Measurements from ENCODE around the gene SLC1A5. TPM values are rescaled to one million over a fixed set of nuclear protein-coding genes. Genes with fewer than 3 reads are reported as not detected.
"Not testable (repeated sequence)": the region's sequence is repeated elsewhere in the genome, so short reads cannot be mapped to it uniquely, and the experiment has no call there.

SLC1A5 gene
- total RNA-seq, 1 experiment from 2014 or later: 104 TPM

DNA sequence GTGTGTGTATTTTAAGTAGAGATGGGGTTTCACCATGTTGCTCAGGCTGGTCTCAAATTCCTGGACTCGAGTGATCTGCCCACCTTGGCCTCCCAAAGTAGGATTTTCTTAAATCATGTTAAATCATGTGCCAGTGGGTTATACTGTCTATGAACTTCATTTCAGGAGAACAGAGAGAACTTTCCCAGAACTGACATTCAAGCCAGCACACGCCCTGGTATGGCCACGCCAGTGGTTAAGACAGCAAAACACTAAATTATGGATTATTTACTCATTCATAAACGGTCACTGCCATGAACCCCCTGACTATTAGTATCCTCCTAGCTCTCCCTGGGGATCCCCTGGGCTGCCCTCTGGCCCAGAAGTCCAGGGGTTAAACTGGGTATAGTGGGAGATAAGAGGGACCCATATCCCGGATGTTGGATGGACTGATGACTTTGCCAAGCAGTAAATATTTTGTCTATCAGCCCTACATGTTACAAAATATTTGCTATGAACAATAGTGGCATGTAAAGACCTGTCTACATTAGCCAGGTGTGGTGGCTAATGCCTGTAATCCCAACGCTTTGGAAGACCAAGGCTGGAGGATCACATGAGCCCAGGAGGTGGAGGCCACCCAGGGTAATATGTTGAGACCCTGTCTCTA, 26.0 kb downstream of the SLC1A5 start:
- no peaks in the 10 kb centered on the region for H3K4me1 ChIP-seq (ENCODE audit: control insufficient read depth, insufficient read depth, low read length)
- POLR2A ChIA-PET: interaction anchor here (0.7 kb wide), 1 partner anchor 22 kb away, joined by 12 read pairs; no protein-coding TSS in a partner anchor
- no peak overlapping the region for H3K4me3 ChIP-seq (ENCODE audit: low read depth in 2 of 2, low read length in 2 of 2)
- H3K27me3 ChIP-seq (ENCODE audit: control insufficient read depth, insufficient read depth, low read length): no peaks in the 10 kb centered on the region
- CTCF ChIA-PET: no interaction called here
- intact Hi-C loops (cut with micrococcal nuclease; ENCODE audit: unreplicated experiment): no loop called here
- no peak overlapping the region for H3K27ac ChIP-seq (ENCODE audit: low read length)
- ATAC-seq (no peak), DNase-seq (ENCODE audit: low read depth, low spot score) (no peak)
- H3K36me3 ChIP-seq (ENCODE audit: control insufficient read depth, insufficient read depth, low read length): no peaks in the 10 kb centered on the region
- no TSS peak for BruUV-seq (replicated peaks)
- in situ Hi-C loops (cut with HindIII; ENCODE audit: low pct_unique_long_range_greater_than_20kb, low sequenced_read_pairs): no loop called here
- TF ChIP-seq, protein P1, sequence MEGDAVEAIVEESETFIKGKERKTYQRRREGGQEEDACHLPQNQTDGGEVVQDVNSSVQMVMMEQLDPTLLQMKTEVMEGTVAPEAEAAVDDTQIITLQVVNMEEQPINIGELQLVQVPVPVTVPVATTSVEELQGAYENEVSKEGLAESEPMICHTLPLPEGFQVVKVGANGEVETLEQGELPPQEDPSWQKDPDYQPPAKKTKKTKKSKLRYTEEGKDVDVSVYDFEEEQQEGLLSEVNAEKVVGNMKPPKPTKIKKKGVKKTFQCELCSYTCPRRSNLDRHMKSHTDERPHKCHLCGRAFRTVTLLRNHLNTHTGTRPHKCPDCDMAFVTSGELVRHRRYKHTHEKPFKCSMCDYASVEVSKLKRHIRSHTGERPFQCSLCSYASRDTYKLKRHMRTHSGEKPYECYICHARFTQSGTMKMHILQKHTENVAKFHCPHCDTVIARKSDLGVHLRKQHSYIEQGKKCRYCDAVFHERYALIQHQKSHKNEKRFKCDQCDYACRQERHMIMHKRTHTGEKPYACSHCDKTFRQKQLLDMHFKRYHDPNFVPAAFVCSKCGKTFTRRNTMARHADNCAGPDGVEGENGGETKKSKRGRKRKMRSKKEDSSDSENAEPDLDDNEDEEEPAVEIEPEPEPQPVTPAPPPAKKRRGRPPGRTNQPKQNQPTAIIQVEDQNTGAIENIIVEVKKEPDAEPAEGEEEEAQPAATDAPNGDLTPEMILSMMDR (IDR thresholded peaks at IDR 0.05): no peak
- TF ChIP-seq SIN3A (IDR thresholded peaks at IDR 0.05; ENCODE audit: borderline replicate concordance, insufficient read depth, low read depth, low read length) (no peak), TCF7L2 (IDR thresholded peaks at IDR 0.05; ENCODE audit: low read depth, low read length) (no peak), POLR2AphosphoS5 (IDR thresholded peaks at IDR 0.05; ENCODE audit: low read depth, low read length) (no peak)
- TF ChIP-seq, protein P2, sequence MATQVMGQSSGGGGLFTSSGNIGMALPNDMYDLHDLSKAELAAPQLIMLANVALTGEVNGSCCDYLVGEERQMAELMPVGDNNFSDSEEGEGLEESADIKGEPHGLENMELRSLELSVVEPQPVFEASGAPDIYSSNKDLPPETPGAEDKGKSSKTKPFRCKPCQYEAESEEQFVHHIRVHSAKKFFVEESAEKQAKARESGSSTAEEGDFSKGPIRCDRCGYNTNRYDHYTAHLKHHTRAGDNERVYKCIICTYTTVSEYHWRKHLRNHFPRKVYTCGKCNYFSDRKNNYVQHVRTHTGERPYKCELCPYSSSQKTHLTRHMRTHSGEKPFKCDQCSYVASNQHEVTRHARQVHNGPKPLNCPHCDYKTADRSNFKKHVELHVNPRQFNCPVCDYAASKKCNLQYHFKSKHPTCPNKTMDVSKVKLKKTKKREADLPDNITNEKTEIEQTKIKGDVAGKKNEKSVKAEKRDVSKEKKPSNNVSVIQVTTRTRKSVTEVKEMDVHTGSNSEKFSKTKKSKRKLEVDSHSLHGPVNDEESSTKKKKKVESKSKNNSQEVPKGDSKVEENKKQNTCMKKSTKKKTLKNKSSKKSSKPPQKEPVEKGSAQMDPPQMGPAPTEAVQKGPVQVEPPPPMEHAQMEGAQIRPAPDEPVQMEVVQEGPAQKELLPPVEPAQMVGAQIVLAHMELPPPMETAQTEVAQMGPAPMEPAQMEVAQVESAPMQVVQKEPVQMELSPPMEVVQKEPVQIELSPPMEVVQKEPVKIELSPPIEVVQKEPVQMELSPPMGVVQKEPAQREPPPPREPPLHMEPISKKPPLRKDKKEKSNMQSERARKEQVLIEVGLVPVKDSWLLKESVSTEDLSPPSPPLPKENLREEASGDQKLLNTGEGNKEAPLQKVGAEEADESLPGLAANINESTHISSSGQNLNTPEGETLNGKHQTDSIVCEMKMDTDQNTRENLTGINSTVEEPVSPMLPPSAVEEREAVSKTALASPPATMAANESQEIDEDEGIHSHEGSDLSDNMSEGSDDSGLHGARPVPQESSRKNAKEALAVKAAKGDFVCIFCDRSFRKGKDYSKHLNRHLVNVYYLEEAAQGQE (IDR thresholded peaks at IDR 0.05; ENCODE audit: insufficient read depth in 1 of 2, low read depth in 2 of 2, low read length in 1 of 2): no peak
- no peaks in the 10 kb centered on the region for H3K9me3 ChIP-seq (ENCODE audit: control insufficient read depth, insufficient read depth, low read depth, low read length)

DNA sequence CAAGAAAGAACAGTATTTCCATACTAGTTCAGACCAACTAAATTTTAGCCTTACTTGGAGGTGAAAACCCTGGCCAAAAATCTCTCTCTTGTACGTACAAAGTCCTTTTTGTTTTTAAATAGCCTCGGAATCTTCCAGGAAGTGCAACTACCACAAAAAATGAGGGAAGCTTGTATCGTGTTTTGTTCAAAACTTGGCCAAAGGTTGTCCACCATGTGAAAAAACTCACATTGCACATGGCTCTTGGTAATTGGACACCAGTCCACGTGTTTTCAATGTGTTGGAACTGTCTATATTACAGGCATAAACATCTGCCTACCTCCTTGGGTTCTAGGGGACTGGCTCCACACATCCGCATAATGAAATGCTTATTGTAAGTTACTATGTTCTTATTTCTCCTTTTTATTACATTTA, 27.0 kb downstream of the SLC1A5 start:
- no peak for ATAC-seq
- in situ Hi-C loops (cut with HindIII; ENCODE audit: low pct_unique_long_range_greater_than_20kb, low sequenced_read_pairs): no loop called here
- BruUV-seq (replicated peaks): no TSS peak

DNA sequence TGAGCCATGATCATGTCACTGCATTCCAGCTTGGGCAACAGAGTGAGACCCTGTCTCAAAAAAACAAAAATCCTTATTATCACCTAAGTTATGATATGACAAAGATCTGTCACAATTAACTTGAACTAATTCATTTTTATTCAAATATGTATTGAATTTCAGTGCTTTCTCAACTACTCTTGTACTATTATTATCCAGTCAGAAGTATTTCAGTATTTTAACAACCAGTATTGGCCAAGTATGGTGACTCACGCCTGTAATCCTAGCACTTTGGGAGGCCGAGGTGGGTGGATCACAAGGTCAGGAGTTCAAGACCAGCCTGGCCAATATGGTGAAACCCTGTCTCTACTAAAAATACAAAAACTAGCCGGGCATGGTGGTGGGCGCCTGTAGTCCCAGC, 27.5 kb downstream of the SLC1A5 start:
- H3K4me1 ChIP-seq (ENCODE audit: control insufficient read depth, insufficient read depth, low read length); intact Hi-C loops (cut with micrococcal nuclease; ENCODE audit: unreplicated experiment); ATAC-seq; CTCF ChIA-PET; H3K36me3 ChIP-seq (ENCODE audit: control insufficient read depth, insufficient read depth, low read length); H3K27ac ChIP-seq (ENCODE audit: low read length); BruUV-seq (replicated peaks); H3K9me3 ChIP-seq (ENCODE audit: control insufficient read depth, insufficient read depth, low read depth, low read length); DNase-seq (ENCODE audit: low read depth, low spot score); H3K4me3 ChIP-seq (ENCODE audit: low read depth in 2 of 2, low read length in 2 of 2); in situ Hi-C loops (cut with HindIII; ENCODE audit: low pct_unique_long_range_greater_than_20kb, low sequenced_read_pairs); H3K27me3 ChIP-seq (ENCODE audit: control insufficient read depth, insufficient read depth, low read length): not testable (repeated sequence)
- POLR2A ChIA-PET: interaction anchor here (0.6 kb wide), 1 partner anchor 1725 kb away, joined by 3 read pairs; no protein-coding TSS in a partner anchor

More for the DNA sequence above, 27.0 kb downstream of the SLC1A5 start:
- ChIA-PET CTCF (no interaction called here), POLR2A (interaction anchor here (0.7 kb wide), 1 partner anchor 23 kb away, joined by 12 read pairs; no protein-coding TSS in a partner anchor)
- intact Hi-C loops (cut with micrococcal nuclease; ENCODE audit: unreplicated experiment): no loop called here
- Histone ChIP-seq H3K4me3 (ENCODE audit: low read depth in 2 of 2, low read length in 2 of 2) (no peak overlapping the region), H3K4me1 (ENCODE audit: control insufficient read depth, insufficient read depth, low read length) (no peaks in the 10 kb centered on the region), H3K36me3 (ENCODE audit: control insufficient read depth, insufficient read depth, low read length) (no peaks in the 10 kb centered on the region), H3K27me3 (ENCODE audit: control insufficient read depth, insufficient read depth, low read length) (no peaks in the 10 kb centered on the region), H3K9me3 (ENCODE audit: control insufficient read depth, insufficient read depth, low read depth, low read length) (no peaks in the 10 kb centered on the region), H3K27ac (ENCODE audit: low read length) (no peak overlapping the region)
- TF ChIP-seq, protein P1 (IDR thresholded peaks at IDR 0.05): no peak
- TF ChIP-seq TCF7L2 (IDR thresholded peaks at IDR 0.05; ENCODE audit: low read depth, low read length) (no peak), POLR2AphosphoS5 (IDR thresholded peaks at IDR 0.05; ENCODE audit: low read depth, low read length) (no peak), SIN3A (IDR thresholded peaks at IDR 0.05; ENCODE audit: borderline replicate concordance, insufficient read depth, low read depth, low read length) (no peak)
- TF ChIP-seq, protein P2 (IDR thresholded peaks at IDR 0.05; ENCODE audit: insufficient read depth in 1 of 2, low read depth in 2 of 2, low read length in 1 of 2): no peak
- DNase-seq (ENCODE audit: low read depth, low spot score): no peak

Measured in Panc1 (cell line).